ENCODE data around the gene SUSD1. TPM values are rescaled to one million over a fixed set of nuclear protein-coding genes. Genes with fewer than 3 reads are reported as not detected.

The SUSD1 gene
- total and polyA plus RNA-seq, 9 of the 15 experiments (the other 6 are each of a cell fraction or from before 2014, with no cell fraction given) = 10.9 to 44.4 (median 36.1) TPM

DNA sequence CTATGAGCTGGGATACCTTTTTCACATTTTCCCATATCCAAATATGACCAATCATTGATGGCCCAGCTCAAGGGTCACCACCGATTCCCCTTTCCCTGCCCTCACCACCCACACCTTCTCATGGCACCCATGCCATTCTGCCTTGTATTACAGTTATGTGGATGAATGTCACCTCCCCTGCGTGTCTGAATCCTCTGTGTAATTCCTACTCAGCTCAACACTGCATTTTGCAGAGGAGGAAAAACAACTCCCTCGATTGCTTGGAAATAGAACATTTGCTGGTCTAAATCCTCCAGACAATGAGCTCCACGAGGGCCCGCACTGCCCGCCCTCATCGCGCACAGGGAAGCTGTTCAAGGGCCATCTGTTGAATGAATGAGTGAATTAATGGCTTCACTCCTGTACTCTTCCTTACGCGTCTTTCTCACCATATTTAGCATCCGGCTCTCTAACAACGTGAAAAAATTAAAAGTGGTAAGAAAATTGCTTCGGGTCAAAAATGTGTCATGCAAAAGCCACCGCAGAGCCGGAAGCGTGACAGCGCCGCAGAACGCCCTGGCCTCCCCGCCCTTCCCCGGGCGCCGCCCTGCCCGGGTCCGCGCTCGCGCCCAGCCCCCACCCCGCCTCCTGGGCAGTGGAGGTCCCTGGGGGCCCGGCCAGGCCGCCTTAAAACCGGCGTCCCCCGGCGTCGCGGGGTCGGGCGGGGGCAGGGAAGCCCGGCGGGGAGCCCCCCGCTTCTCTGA lies 704 bp downstream of the SUSD1 start (continued):
- 0 out of 2 replicates have a peak, but pooled peaks have one; percentile 13 for TF ChIP-seq ZNF143 (CRISPR knock-in tag; IDR thresholded peaks at IDR 0.05)
- no peak for TF ChIP-seq RBM39 (optimal IDR thresholded peaks at IDR 0.05; ENCODE audit: low read depth, low read length)
- no peak for TF ChIP-seq FOXJ3 (CRISPR knock-in tag; IDR thresholded peaks at IDR 0.05)
- TF ChIP-seq, protein P1, sequence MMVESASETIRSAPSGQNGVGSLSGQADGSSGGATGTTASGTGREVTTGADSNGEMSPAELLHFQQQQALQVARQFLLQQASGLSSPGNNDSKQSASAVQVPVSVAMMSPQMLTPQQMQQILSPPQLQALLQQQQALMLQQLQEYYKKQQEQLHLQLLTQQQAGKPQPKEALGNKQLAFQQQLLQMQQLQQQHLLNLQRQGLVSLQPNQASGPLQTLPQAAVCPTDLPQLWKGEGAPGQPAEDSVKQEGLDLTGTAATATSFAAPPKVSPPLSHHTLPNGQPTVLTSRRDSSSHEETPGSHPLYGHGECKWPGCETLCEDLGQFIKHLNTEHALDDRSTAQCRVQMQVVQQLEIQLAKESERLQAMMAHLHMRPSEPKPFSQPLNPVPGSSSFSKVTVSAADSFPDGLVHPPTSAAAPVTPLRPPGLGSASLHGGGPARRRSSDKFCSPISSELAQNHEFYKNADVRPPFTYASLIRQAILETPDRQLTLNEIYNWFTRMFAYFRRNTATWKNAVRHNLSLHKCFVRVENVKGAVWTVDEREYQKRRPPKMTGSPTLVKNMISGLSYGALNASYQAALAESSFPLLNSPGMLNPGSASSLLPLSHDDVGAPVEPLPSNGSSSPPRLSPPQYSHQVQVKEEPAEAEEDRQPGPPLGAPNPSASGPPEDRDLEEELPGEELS (CRISPR knock-in tag; IDR thresholded peaks at IDR 0.05; ENCODE audit: borderline replicate concordance) = no peak
- TF ChIP-seq NRF1 (conservative IDR thresholded peaks at IDR 0.05 in 1 of 2, IDR thresholded peaks at IDR 0.05 in 1 of 2) = no peak; a peak in 1 of 4 replicates
- TF ChIP-seq NFATC3 (IDR thresholded peaks at IDR 0.05) = no peak
- TF ChIP-seq, protein P2, sequence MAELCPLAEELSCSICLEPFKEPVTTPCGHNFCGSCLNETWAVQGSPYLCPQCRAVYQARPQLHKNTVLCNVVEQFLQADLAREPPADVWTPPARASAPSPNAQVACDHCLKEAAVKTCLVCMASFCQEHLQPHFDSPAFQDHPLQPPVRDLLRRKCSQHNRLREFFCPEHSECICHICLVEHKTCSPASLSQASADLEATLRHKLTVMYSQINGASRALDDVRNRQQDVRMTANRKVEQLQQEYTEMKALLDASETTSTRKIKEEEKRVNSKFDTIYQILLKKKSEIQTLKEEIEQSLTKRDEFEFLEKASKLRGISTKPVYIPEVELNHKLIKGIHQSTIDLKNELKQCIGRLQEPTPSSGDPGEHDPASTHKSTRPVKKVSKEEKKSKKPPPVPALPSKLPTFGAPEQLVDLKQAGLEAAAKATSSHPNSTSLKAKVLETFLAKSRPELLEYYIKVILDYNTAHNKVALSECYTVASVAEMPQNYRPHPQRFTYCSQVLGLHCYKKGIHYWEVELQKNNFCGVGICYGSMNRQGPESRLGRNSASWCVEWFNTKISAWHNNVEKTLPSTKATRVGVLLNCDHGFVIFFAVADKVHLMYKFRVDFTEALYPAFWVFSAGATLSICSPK (IDR thresholded peaks at IDR 0.05; ENCODE audit: borderline replicate concordance) = no peak
- TF ChIP-seq, protein P3, sequence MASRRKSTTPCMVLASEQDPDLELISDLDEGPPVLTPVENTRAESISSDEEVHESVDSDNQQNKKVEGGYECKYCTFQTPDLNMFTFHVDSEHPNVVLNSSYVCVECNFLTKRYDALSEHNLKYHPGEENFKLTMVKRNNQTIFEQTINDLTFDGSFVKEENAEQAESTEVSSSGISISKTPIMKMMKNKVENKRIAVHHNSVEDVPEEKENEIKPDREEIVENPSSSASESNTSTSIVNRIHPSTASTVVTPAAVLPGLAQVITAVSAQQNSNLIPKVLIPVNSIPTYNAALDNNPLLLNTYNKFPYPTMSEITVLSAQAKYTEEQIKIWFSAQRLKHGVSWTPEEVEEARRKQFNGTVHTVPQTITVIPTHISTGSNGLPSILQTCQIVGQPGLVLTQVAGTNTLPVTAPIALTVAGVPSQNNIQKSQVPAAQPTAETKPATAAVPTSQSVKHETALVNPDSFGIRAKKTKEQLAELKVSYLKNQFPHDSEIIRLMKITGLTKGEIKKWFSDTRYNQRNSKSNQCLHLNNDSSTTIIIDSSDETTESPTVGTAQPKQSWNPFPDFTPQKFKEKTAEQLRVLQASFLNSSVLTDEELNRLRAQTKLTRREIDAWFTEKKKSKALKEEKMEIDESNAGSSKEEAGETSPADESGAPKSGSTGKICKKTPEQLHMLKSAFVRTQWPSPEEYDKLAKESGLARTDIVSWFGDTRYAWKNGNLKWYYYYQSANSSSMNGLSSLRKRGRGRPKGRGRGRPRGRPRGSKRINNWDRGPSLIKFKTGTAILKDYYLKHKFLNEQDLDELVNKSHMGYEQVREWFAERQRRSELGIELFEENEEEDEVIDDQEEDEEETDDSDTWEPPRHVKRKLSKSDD (conservative IDR thresholded peaks at IDR 0.05; ENCODE audit: low read length) = no peak
- TF ChIP-seq, protein P4, sequence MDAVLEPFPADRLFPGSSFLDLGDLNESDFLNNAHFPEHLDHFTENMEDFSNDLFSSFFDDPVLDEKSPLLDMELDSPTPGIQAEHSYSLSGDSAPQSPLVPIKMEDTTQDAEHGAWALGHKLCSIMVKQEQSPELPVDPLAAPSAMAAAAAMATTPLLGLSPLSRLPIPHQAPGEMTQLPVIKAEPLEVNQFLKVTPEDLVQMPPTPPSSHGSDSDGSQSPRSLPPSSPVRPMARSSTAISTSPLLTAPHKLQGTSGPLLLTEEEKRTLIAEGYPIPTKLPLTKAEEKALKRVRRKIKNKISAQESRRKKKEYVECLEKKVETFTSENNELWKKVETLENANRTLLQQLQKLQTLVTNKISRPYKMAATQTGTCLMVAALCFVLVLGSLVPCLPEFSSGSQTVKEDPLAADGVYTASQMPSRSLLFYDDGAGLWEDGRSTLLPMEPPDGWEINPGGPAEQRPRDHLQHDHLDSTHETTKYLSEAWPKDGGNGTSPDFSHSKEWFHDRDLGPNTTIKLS (IDR thresholded peaks at IDR 0.05; ENCODE audit: borderline replicate concordance, low read depth) = no peak
- TF ChIP-seq STAT5A (IDR thresholded peaks at IDR 0.05; ENCODE audit: borderline replicate concordance, low read length) = no peak
- TF ChIP-seq L3MBTL2 (IDR thresholded peaks at IDR 0.05) = peak; percentile 34; the same call in 1 of the 2 replicates
- no peak for TF ChIP-seq ZSCAN32 (CRISPR knock-in tag; IDR thresholded peaks at IDR 0.05)
- no peak for TF ChIP-seq POU5F1 (IDR thresholded peaks at IDR 0.05; ENCODE audit: borderline replicate concordance, low read depth, low read length, partially characterized antibody)
- no peak for TF ChIP-seq TBL1XR1 (IDR thresholded peaks at IDR 0.05; ENCODE audit: low read length in 2 of 2)
- no peak for TF ChIP-seq TEAD2 (tag; IDR thresholded peaks at IDR 0.05)
- TF ChIP-seq BMI1 (IDR thresholded peaks at IDR 0.05; ENCODE audit: low read length) = no peak
- TF ChIP-seq MTA2 (IDR thresholded peaks at IDR 0.05; ENCODE audit: low read depth) = no peak
- TF ChIP-seq TRIM24 (IDR thresholded peaks at IDR 0.05) = no peak

Data from K562 (cell line).